ENCODE results near the gene SENP7. TPM values are rescaled to one million over a fixed set of nuclear protein-coding genes. Genes with fewer than 3 reads are reported as not detected.

Gene SENP7
- total RNA-seq, 1 donor from 2014 or later, result 6.1 TPM

- Histone ChIP-seq H3K4me1 (no peaks in the 10 kb centered on the region), H3K4me3 (peak overlapping the region in 1 of 2 donors; percentile 55), H3K27ac (no peak overlapping the region), H3K27me3 (no peaks in the 10 kb centered on the region), H3K9me3 (no peaks in the 10 kb centered on the region), H3K36me3 (peaks cover 0 to 4% of the 10 kb centered on the region in 2 donors)
- no peak for DNase-seq (ENCODE audit: low spot score in 2 of 2)
- TF ChIP-seq CTCF (IDR thresholded peaks at IDR 0.05), result no peak
- intact Hi-C loops (cut with DNase I), result no loop called here
Measured at GRCh38 chr3:101466465-101467309, 46.3 kb downstream of the SENP7 start.

- Histone ChIP-seq H3K4me3 (no peak overlapping the region), H3K27me3 (no peaks in the 10 kb centered on the region), H3K4me1 (no peaks in the 10 kb centered on the region), H3K27ac (no peak overlapping the region), H3K36me3 (peaks cover 0 to 6% of the 10 kb centered on the region in 2 donors), H3K9me3 (no peaks in the 10 kb centered on the region)
- TF ChIP-seq CTCF (IDR thresholded peaks at IDR 0.05), result no peak
- no peak for DNase-seq (ENCODE audit: low spot score in 2 of 2)
- intact Hi-C loops (cut with DNase I), result no loop called here
Measured at GRCh38 chr3:101464235-101464634, 48.8 kb downstream of the SENP7 start.

- Histone ChIP-seq H3K4me3 (no peak overlapping the region), H3K36me3 (peaks cover 3 to 31% of the 10 kb centered on the region in 2 donors), H3K27me3 (no peaks in the 10 kb centered on the region), H3K27ac (no peak overlapping the region), H3K4me1 (no peaks in the 10 kb centered on the region), H3K9me3 (no peaks in the 10 kb centered on the region)
- intact Hi-C loops (cut with DNase I), result no loop called here
- no peak for TF ChIP-seq CTCF (IDR thresholded peaks at IDR 0.05)
- no peak for DNase-seq (ENCODE audit: low spot score in 2 of 2)
Measured at GRCh38 chr3:101461451-101461850, 51.6 kb downstream of the SENP7 start.

- intact Hi-C loops (cut with DNase I), result no loop called here
- H3K36me3 ChIP-seq, result peaks cover 3 to 31% of the 10 kb centered on the region in 2 donors
- H3K9me3 ChIP-seq, result no peaks in the 10 kb centered on the region
- no peak for DNase-seq (ENCODE audit: low spot score in 2 of 2)
- no peak for TF ChIP-seq CTCF (IDR thresholded peaks at IDR 0.05)
- H3K27me3 ChIP-seq, result no peaks in the 10 kb centered on the region
- H3K4me1 ChIP-seq, result no peaks in the 10 kb centered on the region
- no peak overlapping the region for H3K4me3 ChIP-seq
- H3K27ac ChIP-seq, result no peak overlapping the region
Measured at GRCh38 chr3:101458387-101458786, 54.6 kb downstream of the SENP7 start.

- peaks cover 3 to 25% of the 10 kb centered on the region in 2 donors for H3K36me3 ChIP-seq
- H3K9me3 ChIP-seq, result no peaks in the 10 kb centered on the region
- no peaks in the 10 kb centered on the region for H3K27me3 ChIP-seq
- no peaks in the 10 kb centered on the region for H3K4me1 ChIP-seq
- no peak for TF ChIP-seq CTCF (IDR thresholded peaks at IDR 0.05)
- H3K27ac ChIP-seq, result no peak overlapping the region
- no peak for DNase-seq (ENCODE audit: low spot score in 2 of 2)
- intact Hi-C loops (cut with DNase I), result no loop called here
- no peak overlapping the region for H3K4me3 ChIP-seq
Measured at GRCh38 chr3:101454629-101455028, 58.4 kb downstream of the SENP7 start.

Data from ascending aorta (tissue), 2 donors.